ENCODE measurements around the gene HNRNPA2B1. TPM values are rescaled to one million over a fixed set of nuclear protein-coding genes. Genes with fewer than 3 reads are reported as not detected.

The HNRNPA2B1 gene
- total and polyA plus RNA-seq, 2 of the 4 experiments (the other 2 are of a cell fraction): 49.3 to 515 TPM

GRCh38 chr7:26151096-26151495 is 49.5 kb downstream of the HNRNPA2B1 start:
- H3K27me3 ChIP-seq (ENCODE audit: control insufficient read depth, insufficient read depth, low read length): no peaks in the 10 kb centered on the region
- intact Hi-C loops (cut with micrococcal nuclease) (no loop called here), dilution Hi-C loops (cut with HindIII; ENCODE audit: low sequenced_read_pairs, unreplicated experiment) (no loop called here), in situ Hi-C loops (cut with MboI; ENCODE audit: low sequenced_read_pairs) (no loop called here)
- no peak overlapping the region for H3K18ac ChIP-seq (ENCODE audit: low read depth, low read length)
- ChIA-PET CTCF (interaction anchor here (2.6 kb wide), 1 partner anchor 60 kb away, joined by 7 read pairs; no protein-coding TSS in a partner anchor), POLR2A (ENCODE audit: unreplicated experiment) (no interaction called here)
- H2AK9ac ChIP-seq (replicated peaks; ENCODE audit: low read depth, low read length, poor library complexity): peak overlapping the region; percentile 73
- H2BK120ac ChIP-seq (ENCODE audit: low read depth, low read length): 0 out of 2 replicates have a peak overlapping the region, but pooled peaks have one; percentile 89
- peaks cover 22% of the 10 kb centered on the region for H3K4me1 ChIP-seq (ENCODE audit: control insufficient read depth, insufficient read depth, low read length)
- TF ChIP-seq MXI1 (IDR thresholded peaks at IDR 0.05; ENCODE audit: borderline replicate concordance, low read depth, low read length) (no peak), FOS (IDR thresholded peaks at IDR 0.05; ENCODE audit: low read depth, low read length) (no peak), ELK1 (IDR thresholded peaks at IDR 0.05; ENCODE audit: borderline replicate concordance, low read depth, low read length) (no peak), CHD1 (IDR thresholded peaks at IDR 0.05; ENCODE audit: low read depth, low read length) (no peak), CEBPB (IDR thresholded peaks at IDR 0.05; ENCODE audit: low read depth, low read length) (no peak), RFX5 (IDR thresholded peaks at IDR 0.05; ENCODE audit: low read depth, low read length) (no peak)
- peak overlapping the region; percentile 93; the same call in 1 of the 2 replicates for H4K5ac ChIP-seq (ENCODE audit: low read depth, low read length)
- H2BK5ac ChIP-seq (ENCODE audit: low read depth, low read length, poor library complexity, severe bottlenecking): no peak overlapping the region
- H3K9me3 ChIP-seq (ENCODE audit: control insufficient read depth, insufficient read depth, low read length): no peaks in the 10 kb centered on the region
- H3K27ac ChIP-seq (ENCODE audit: insufficient read depth, low read length): no peak overlapping the region
- no peak overlapping the region for H4K91ac ChIP-seq (ENCODE audit: insufficient read depth, low read depth, low read length)
- no peak overlapping the region for H3K23ac ChIP-seq (ENCODE audit: low read depth, low read length)
- peaks cover 37% of the 10 kb centered on the region for H3K9me1 ChIP-seq (ENCODE audit: insufficient read depth, low read length)
- no peak overlapping the region for H2AK5ac ChIP-seq (ENCODE audit: low read depth, low read length)
- H2BK15ac ChIP-seq (ENCODE audit: low read depth, low read length): 0 out of 3 replicates have a peak overlapping the region, but pooled peaks have one; percentile 96
- no peak overlapping the region for H3K4ac ChIP-seq (ENCODE audit: low read depth, low read length)
- ATAC-seq (ENCODE audit: low read depth) (no peak), DNase-seq (no peak)
- WGBS, 2 experiments (ENCODE audit: extremely low coverage in 2 of 2, insufficient read length in 1 of 2): 100% methylated on average over 2 of the region's 5 CpGs; no CpG with 5 or more reads in 1 of the 2 experiments
- peaks cover 4 to 40% of the 10 kb centered on the region in 2 experiments; a peak in 3 of 4 replicates for H3K79me1 ChIP-seq (ENCODE audit: low read depth in 1 of 2, low read length in 2 of 2)
- H4K20me1 ChIP-seq (ENCODE audit: insufficient read depth, low read length): no peaks in the 10 kb centered on the region
- H2AFZ ChIP-seq (replicated peaks; ENCODE audit: low read length, poor library complexity): peak overlapping the region; percentile 100
- BruUV-seq (replicated peaks): no TSS peak
- no peak overlapping the region for H2BK20ac ChIP-seq (ENCODE audit: low read depth, low read length)
- no peak overlapping the region for H3K56ac ChIP-seq (ENCODE audit: extremely low read depth, insufficient read depth, low read length)
- H3K4me2 ChIP-seq (ENCODE audit: low read depth, low read length): no peak overlapping the region
- peak overlapping the region; percentile 100; a peak in 3 of 4 replicates for H4K8ac ChIP-seq (ENCODE audit: low read depth in 2 of 2, low read length in 2 of 2)
- no peak overlapping the region for H3K14ac ChIP-seq (replicated peaks; ENCODE audit: low read depth, low read length)
- no peaks in the 10 kb centered on the region for H3K36me3 ChIP-seq (ENCODE audit: control insufficient read depth, insufficient read depth, low read length)
- no peak overlapping the region for H3K4me3 ChIP-seq (ENCODE audit: insufficient read depth, low read depth, low read length)
- H3K9ac ChIP-seq (ENCODE audit: low read depth, low read length): no peak overlapping the region

Data from IMR-90 (cell line).